Measurements from ENCODE around the gene FOXP1. TPM values are rescaled to one million over a fixed set of nuclear protein-coding genes. Genes with fewer than 3 reads are reported as not detected.

FOXP1 gene
- polyA plus RNA-seq, 1 experiment = 56.6 TPM

- ChIA-PET POLR2A (no interaction called here), CTCF (interaction anchor here (0.6 to 1.9 kb wide), 6 partner anchors 13 to 675 kb away, joined by 3 to 6 read pairs (median 4); no protein-coding TSS in a partner anchor)
- Histone ChIP-seq H3K27me3 (ENCODE audit: control insufficient read depth, insufficient read depth, low read length) (no peaks in the 10 kb centered on the region), H3K4me3 (ENCODE audit: low read depth, low read length) (no peak overlapping the region), H3K27ac (ENCODE audit: low read depth, low read length) (no peak overlapping the region), H3K9me3 (ENCODE audit: control insufficient read depth, insufficient read depth, low read length) (no peaks in the 10 kb centered on the region)
- DNase-seq (ENCODE audit: low read depth, low spot score) = no peak
- no peak for TF ChIP-seq CTCF (IDR thresholded peaks at IDR 0.05; ENCODE audit: low read depth, low read length)
Observed at GRCh38 chr3:71005702-71006321, 577.7 kb downstream of the FOXP1 start.

GRCh38 chr3:71003511-71003910 lies 580.0 kb downstream of the FOXP1 start:
- Histone ChIP-seq H3K27me3 (ENCODE audit: control insufficient read depth, insufficient read depth, low read length) (no peaks in the 10 kb centered on the region), H3K4me3 (ENCODE audit: low read depth, low read length) (no peak overlapping the region), H3K27ac (ENCODE audit: low read depth, low read length) (no peak overlapping the region), H3K9me3 (ENCODE audit: control insufficient read depth, insufficient read depth, low read length) (no peaks in the 10 kb centered on the region)
- POLR2A ChIA-PET = no interaction called here
- TF ChIP-seq CTCF (IDR thresholded peaks at IDR 0.05; ENCODE audit: low read depth, low read length) = no peak
- CTCF ChIA-PET = interaction anchor here (0.6 to 1.1 kb wide), 2 partner anchors 317 to 451 kb away, joined by 3 read pairs; no protein-coding TSS in a partner anchor
- DNase-seq (ENCODE audit: low read depth, low spot score) = no peak

- TF ChIP-seq CTCF (IDR thresholded peaks at IDR 0.05; ENCODE audit: low read depth, low read length) = no peak
- DNase-seq (ENCODE audit: low read depth, low spot score) = no peak
- H3K9me3 ChIP-seq (ENCODE audit: control insufficient read depth, insufficient read depth, low read length) = no peaks in the 10 kb centered on the region
- H3K27ac ChIP-seq (ENCODE audit: low read depth, low read length) = no peak overlapping the region
- POLR2A ChIA-PET = no interaction called here
- no peak overlapping the region for H3K4me3 ChIP-seq (ENCODE audit: low read depth, low read length)
- no peaks in the 10 kb centered on the region for H3K27me3 ChIP-seq (ENCODE audit: control insufficient read depth, insufficient read depth, low read length)
- CTCF ChIA-PET = no interaction called here
Observed at GRCh38 chr3:71002298-71002697, 581.2 kb downstream of the FOXP1 start.

GRCh38 chr3:71001303-71001830 lies 582.2 kb downstream of the FOXP1 start:
- no peak for DNase-seq (ENCODE audit: low read depth, low spot score)
- POLR2A ChIA-PET = no interaction called here
- H3K27ac ChIP-seq (ENCODE audit: low read depth, low read length) = no peak overlapping the region
- TF ChIP-seq CTCF (IDR thresholded peaks at IDR 0.05; ENCODE audit: low read depth, low read length) = no peak
- H3K27me3 ChIP-seq (ENCODE audit: control insufficient read depth, insufficient read depth, low read length) = no peaks in the 10 kb centered on the region
- CTCF ChIA-PET = no interaction called here
- no peak overlapping the region for H3K4me3 ChIP-seq (ENCODE audit: low read depth, low read length)
- H3K9me3 ChIP-seq (ENCODE audit: control insufficient read depth, insufficient read depth, low read length) = no peaks in the 10 kb centered on the region

GRCh38 chr3:71000483-71000882 lies 583.0 kb downstream of the FOXP1 start:
- Histone ChIP-seq H3K27me3 (ENCODE audit: control insufficient read depth, insufficient read depth, low read length) (no peaks in the 10 kb centered on the region), H3K27ac (ENCODE audit: low read depth, low read length) (no peak overlapping the region), H3K4me3 (ENCODE audit: low read depth, low read length) (no peak overlapping the region), H3K9me3 (ENCODE audit: control insufficient read depth, insufficient read depth, low read length) (no peaks in the 10 kb centered on the region)
- no peak for TF ChIP-seq CTCF (IDR thresholded peaks at IDR 0.05; ENCODE audit: low read depth, low read length)
- DNase-seq (ENCODE audit: low read depth, low spot score) = no peak
- POLR2A ChIA-PET = no interaction called here
- CTCF ChIA-PET = interaction anchor here (0.5 kb wide), 1 partner anchor 548 kb away, joined by 4 read pairs; no protein-coding TSS in a partner anchor

Data from AG04450 (cell line).